Superior temporal gyrus (tissue), 1 donor: ENCODE data around the gene SMPD3.

Source experiments
- DNase-seq: peaks from one replicate; pipeline ENCODE4 v3.0.0-alpha.2; 2016; ENCODE audit errors: extremely low spot score

Gene SMPD3

GRCh38 chr16:68434624-68435210 is 13.6 kb downstream of the SMPD3 start:
- no peak for DNase-seq

DNA sequence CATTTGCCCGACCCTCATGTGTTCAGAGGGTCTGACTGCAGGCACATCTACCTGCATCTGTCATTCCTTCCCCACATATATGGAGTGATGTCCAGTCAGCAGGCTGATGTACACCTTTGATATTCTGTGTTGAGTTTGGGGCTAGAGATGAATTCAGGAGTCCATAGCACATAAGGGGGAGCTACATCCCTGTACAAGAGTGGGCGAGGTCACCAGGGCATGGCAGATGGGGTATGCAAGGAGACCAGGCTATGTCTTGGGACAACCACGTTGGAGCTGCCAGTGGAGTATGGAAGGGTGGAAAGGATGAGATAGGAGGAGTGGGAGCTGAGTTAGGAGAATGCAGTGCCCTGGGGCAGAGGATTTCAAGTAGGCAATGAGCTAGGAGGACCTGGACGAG is 15.0 kb downstream of the SMPD3 start:
- DNase-seq: no peak

GRCh38 chr16:68432701-68433100 is 15.6 kb downstream of the SMPD3 start:
- DNase-seq: no peak

DNA sequence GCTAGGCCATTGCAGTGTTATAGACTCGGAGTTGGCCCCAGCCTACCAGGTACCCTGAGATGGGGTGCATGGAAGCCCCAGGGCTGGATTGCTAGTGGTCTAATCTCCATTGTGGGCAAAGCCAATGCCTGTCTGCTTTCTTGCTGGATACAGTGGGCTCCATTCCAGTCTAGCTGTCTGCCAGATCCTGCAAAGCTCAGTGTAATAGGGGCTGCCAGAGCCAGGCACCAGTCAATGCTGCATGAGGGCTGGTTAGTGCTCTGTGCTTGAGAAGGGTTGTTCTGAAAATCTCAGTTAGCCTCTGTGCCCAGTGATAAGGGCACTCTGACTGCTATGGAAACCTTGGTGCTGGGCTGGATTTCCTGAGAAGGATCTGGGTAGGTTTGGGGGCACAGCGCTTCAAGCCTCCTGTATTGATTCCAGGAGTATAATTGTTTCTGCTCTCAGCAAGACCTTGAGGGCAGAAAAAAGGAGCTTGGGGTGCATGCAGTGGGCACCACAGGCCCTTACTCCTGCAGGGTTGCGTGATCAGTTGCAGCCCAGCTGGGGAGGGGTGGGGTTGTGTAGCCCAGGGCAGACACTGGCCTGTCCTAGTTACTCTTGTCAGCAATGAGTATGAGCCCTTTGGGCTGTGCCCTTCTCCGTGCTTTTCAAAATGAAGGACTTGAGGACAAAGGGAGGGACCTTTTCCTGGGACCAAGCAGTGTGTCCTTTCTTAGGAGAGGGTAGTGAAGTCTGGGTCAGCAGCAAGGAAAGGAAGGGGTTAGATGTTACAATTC is 19.0 kb downstream of the SMPD3 start:
- no peak for DNase-seq

GRCh38 chr16:68427649-68428303 is 20.5 kb downstream of the SMPD3 start:
- DNase-seq: no peak

DNA sequence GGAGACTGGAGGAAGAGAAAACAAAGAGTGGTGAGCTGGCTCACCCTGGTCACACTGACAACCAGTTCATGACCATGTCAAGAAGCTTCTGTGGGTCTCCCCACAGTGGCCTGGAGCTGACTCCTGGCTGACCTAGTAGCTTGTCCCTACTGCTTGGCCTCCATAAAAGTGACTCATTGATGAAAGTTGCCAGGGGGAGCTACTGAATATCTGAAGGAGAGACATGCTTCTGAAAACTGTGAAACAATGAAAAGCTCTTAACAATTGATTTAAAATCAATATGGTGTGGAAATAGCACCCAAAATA is 22.0 kb downstream of the SMPD3 start:
- DNase-seq: no peak

- DNase-seq: no peak
These were observed 22.6 kb downstream of the SMPD3 start for GRCh38 chr16:68425498-68426346.

GRCh38 chr16:68423771-68424170 is 24.5 kb downstream of the SMPD3 start:
- no peak for DNase-seq

GRCh38 chr16:68422396-68422960 is 25.8 kb downstream of the SMPD3 start:
- no peak for DNase-seq

- DNase-seq: no peak
These were observed 27.2 kb downstream of the SMPD3 start for GRCh38 chr16:68421076-68421475.

DNA sequence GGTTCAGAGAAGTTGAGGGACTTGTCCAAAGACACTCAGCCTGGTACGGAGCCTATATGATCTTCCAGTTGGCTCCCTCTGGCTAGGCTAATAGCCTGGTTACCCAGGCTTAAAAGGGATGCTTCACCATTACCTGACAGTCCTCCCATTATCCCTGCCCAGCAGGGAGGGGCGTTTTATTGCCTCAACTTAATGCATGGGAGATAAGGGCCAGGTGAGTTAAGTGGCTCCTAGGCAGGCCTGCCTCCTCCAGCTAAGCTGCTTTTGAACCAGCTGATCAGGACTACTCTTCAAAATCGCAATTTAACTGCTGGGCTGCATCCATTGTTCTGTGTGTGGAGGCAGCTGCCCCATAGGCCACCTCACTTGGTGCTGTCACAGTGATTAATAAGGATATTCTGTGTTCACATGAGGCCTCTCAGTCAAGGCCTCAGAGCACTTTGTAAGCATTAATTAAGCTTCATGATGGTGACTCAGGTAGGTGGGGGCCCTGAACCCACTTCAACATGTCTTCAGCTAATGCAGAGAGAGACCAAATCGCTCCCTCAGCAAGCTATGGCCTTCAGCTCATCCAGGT is 27.9 kb downstream of the SMPD3 start:
- DNase-seq: no peak

DNA sequence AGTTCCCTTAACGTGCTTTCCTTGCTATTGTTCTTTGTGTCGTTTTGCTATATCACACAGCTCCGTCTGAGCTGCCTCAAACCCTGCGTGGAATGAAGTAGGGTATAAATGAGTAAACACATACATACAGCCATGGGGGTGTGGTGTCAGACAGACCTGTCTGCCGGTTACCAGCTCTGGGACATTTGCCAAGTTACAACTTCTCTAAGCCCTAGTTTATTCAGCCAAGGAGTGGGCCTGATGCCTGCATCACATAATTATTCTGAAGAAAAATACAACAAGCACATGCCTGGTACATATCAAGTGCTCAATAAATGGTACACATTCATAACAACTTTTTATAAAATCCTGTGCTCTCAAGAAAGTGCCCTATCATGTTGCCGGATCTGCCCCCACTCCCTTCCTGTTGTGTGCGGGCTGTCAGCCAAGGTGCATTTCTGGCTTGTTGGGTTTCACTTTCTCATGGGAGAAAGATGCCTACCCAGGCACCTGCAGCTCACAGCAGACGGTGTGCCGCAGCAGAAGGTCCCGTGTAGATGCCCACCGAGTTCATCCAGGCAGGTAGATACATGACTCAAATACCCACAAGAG is 30.5 kb downstream of the SMPD3 start:
- DNase-seq: no peak

DNA sequence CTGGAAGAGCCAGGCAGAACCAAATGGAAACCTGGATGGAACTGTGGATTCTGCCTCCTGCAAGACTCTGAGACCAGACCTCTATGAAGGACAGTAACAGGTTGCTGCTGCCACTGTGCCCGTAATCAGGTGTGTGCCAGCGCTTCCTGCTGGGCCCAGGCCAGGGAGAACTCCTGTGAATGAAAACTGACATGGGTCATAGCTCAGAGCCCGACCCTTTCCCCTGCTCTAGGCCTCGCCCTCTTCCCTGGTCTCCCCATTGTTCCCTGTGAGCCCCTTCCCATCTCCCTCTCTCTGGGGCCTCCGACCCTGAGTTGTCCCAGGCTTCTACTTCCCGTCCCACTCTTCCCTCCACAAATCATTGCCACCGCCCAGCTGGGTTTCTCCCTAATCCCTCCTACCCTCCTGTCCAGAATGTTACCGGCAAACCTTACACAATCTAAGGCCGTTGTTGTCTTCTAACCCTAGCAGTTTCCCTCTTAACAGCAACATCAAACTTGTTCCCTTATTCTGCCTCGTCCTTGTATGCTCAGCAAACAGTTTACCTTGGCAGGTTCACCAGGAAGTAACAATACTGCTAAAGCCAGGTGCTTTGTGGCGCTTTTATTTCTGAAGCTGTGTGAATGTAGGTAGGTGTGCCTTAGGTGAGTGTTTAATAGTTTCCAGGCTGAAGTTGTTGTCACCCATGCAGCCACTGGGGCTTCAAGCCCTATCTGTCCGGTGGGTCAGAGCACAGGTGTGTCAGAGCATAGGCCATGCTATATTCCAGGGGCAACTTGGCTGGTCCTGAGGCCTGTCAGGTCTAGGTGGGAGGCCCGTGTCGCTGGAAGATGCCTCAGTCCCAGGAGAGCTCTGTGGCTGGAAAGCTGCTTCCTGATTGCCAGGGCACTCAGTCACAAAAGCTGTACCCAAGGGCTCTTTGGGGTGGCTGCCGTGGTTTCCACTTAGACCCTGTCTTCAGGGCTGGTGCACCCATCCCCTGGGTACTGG is 32.0 kb downstream of the SMPD3 start:
- DNase-seq: no peak

- DNase-seq: no peak
These were observed 33.7 kb downstream of the SMPD3 start for GRCh38 chr16:68414581-68414980.

GRCh38 chr16:68412061-68412460 is 36.2 kb downstream of the SMPD3 start:
- DNase-seq: no peak

DNA sequence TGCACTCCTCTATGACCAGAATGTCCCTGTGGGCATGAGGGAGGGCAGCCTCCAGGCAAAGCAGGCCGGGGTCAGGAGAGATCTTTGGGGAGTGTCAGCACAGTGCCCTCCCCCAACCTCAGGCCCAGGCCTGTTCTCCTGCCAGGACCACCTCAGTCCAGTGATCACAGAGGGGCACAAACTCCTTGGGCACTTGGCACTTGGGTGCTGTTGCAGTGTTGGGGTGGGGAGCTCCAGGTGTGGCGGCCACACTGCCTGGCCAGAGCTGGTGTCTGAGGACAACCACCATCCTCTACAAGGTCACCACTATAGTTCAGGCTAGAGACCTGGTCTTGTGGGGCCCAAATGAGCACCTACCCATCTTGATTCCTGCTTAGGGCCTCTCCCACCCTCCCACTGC is 37.2 kb downstream of the SMPD3 start:
- no peak for DNase-seq

DNA sequence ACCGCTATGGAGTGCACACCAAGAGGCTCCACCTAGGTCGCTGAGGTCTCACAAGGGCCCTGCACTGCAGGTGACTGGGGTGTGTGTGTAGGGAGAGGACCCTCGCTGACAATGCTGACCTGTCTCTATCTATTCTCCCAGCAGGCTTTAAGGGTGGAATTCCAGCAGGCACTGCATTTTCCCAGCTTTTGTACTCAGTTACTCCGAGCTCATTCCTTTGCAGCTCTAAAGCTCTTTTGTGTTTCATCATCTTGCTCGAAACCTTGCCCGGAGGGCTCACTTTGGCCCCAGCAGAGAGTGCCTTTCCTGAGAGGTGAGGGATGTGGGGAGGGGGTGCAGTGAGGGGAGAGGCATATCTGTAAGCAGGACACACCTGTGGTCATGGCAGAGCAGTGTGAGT is 39.3 kb downstream of the SMPD3 start:
- DNase-seq: no peak

GRCh38 chr16:68408428-68408827 is 39.9 kb downstream of the SMPD3 start:
- DNase-seq: no peak

- peak; percentile 42 for DNase-seq
These were observed 41.7 kb downstream of the SMPD3 start for GRCh38 chr16:68406458-68407152.
